HFFc6 (cell line): ENCODE results near the gene MCL1. TPM values are rescaled to one million over a fixed set of nuclear protein-coding genes. Genes with fewer than 3 reads are reported as not detected.
A peak's percentile ranks its signal among the peaks of the same experiment; 100 is the strongest.

ENCODE experiments used
- DNase-seq: peaks from one replicate; pipeline ENCODE4 v3.0.0-alpha.2; 2018
- H3K27ac Mint-ChIP-seq: 2 replicates; pipeline ENCODE4 v1.8.0; 2020; ENCODE audit warnings: mild to moderate bottlenecking, mixed read lengths
- H3K27me3 Mint-ChIP-seq: 2 replicates; pipeline ENCODE4 v1.8.0; 2021; ENCODE audit warnings: mild to moderate bottlenecking, moderate library complexity, mixed read lengths; ENCODE audit not compliant: insufficient read depth
- H3K36me3 Mint-ChIP-seq: 2 replicates; pipeline ENCODE4 v1.8.0; 2021; ENCODE audit warnings: low read depth, mixed read lengths
- H3K4me1 Mint-ChIP-seq: 2 replicates; pipeline ENCODE4 v1.8.0; 2020; ENCODE audit warnings: low read depth, mixed read lengths
- H3K4me3 Mint-ChIP-seq: 2 replicates; pipeline ENCODE4 v1.8.0; 2020; ENCODE audit warnings: mild to moderate bottlenecking, moderate library complexity, mixed read lengths
- H3K9me3 Mint-ChIP-seq: 2 replicates; pipeline ENCODE4 v1.8.0; 2020; ENCODE audit warnings: mild to moderate bottlenecking, mixed read lengths
- CTCF ChIP-seq: fragments of 200-600 bp; sonication (generic); IDR thresholded peaks from 2 replicates; pipeline ENCODE4 v1.5.0; 2021; ENCODE audit warnings: antibody characterized with exemption, mild to moderate bottlenecking
- total RNA-seq, 6 experiments: library from RNA; stranded (reverse); fragmentation: NEBNext Ultra II Directional; extraction: Animal tissue kit (Norgen Biotek cat#: 25700); gene quantifications; 2 replicates in 1 of 6; 3 replicates in 5 of 6; pipeline ENCODE4 v1.2.3, GENCODE V29; 2021

The MCL1 gene
- total RNA-seq, 6 experiments from 2014 or later = 155 to 170 (median 164) TPM

- Mint-ChIP-seq H3K27me3 (peaks cover 59% of the 10 kb centered on the region), H3K9me3 (peaks cover 27% of the 10 kb centered on the region), H3K36me3 (peaks cover 56% of the 10 kb centered on the region)
Observed at GRCh38 chr1:150578272-150579109, 919 bp downstream of the MCL1 start.

GRCh38 chr1:150577557-150578271 lies 1.7 kb downstream of the MCL1 start:
- Mint-ChIP-seq H3K27me3 (peaks cover 66% of the 10 kb centered on the region), H3K9me3 (peaks cover 27% of the 10 kb centered on the region), H3K4me1 (peaks cover 58% of the 10 kb centered on the region), H3K27ac (peak overlapping the region; percentile 96), H3K4me3 (peak overlapping the region; percentile 96), H3K36me3 (peaks cover 64% of the 10 kb centered on the region)
- TF ChIP-seq CTCF = no peak
- no peak for DNase-seq

More at GRCh38 chr1:150578272-150579109, 919 bp downstream of the MCL1 start:
- Mint-ChIP-seq H3K4me1 (peaks cover 51% of the 10 kb centered on the region), H3K27ac (peak overlapping the region; percentile 96), H3K4me3 (peak overlapping the region; percentile 96)
- TF ChIP-seq CTCF = no peak
- peak; percentile 80 for DNase-seq

GRCh38 chr1:150576794-150577556 lies 2.4 kb downstream of the MCL1 start:
- DNase-seq = no peak
- Mint-ChIP-seq H3K9me3 (peaks cover 31% of the 10 kb centered on the region), H3K36me3 (peaks cover 70% of the 10 kb centered on the region), H3K27ac (peak overlapping the region; percentile 96), H3K4me1 (peaks cover 57% of the 10 kb centered on the region), H3K27me3 (peaks cover 74% of the 10 kb centered on the region), H3K4me3 (peak overlapping the region; percentile 96)
- no peak for TF ChIP-seq CTCF

- DNase-seq = no peak
- Mint-ChIP-seq H3K27ac (peak overlapping the region; percentile 96), H3K36me3 (peaks cover 70% of the 10 kb centered on the region), H3K27me3 (peaks cover 80% of the 10 kb centered on the region), H3K4me3 (peak overlapping the region; percentile 96), H3K9me3 (peaks cover 33% of the 10 kb centered on the region), H3K4me1 (peaks cover 58% of the 10 kb centered on the region)
- TF ChIP-seq CTCF = no peak
Observed at GRCh38 chr1:150576367-150576711, 3.1 kb downstream of the MCL1 start.

- Mint-ChIP-seq H3K4me3 (peak overlapping the region; percentile 96), H3K36me3 (peaks cover 75% of the 10 kb centered on the region), H3K27me3 (peaks cover 86% of the 10 kb centered on the region), H3K27ac (peak overlapping the region; percentile 96), H3K9me3 (peaks cover 39% of the 10 kb centered on the region), H3K4me1 (peaks cover 59% of the 10 kb centered on the region)
- no peak for TF ChIP-seq CTCF
- DNase-seq = no peak
Observed at GRCh38 chr1:150575518-150576366, 3.7 kb downstream of the MCL1 start.
